Measurements from ENCODE around the gene TRABD.

GRCh38 chr22:50185375-50186087, at the start of gene TRABD:
- TF ChIP-seq CTCF (IDR thresholded peaks at IDR 0.05) (no peak), POLR2AphosphoS5 (IDR thresholded peaks at IDR 0.05; ENCODE audit: low read depth, low read length) (no peak)
